GM12892 (cell line): ENCODE data around the gene VMP1.
"Not testable (repeated sequence)": the region's sequence is repeated elsewhere in the genome, so short reads cannot be mapped to it uniquely, and the experiment has no call there.

ENCODE experiments used
- POLR2A ChIP-seq: IDR thresholded peaks from 2 replicates; pipeline ENCODE4 v1.6.1; 2011; ENCODE audit warnings: low read depth, low read length, control low read depth
- POLR2AphosphoS5 ChIP-seq: IDR thresholded peaks from 2 replicates; pipeline ENCODE4 v1.6.1; 2011; ENCODE audit warnings: low read depth, low read length, control low read depth
- TAF1 ChIP-seq: IDR thresholded peaks from 2 replicates; pipeline ENCODE4 v1.6.1; 2011; ENCODE audit warnings: low read depth, mild to moderate bottlenecking, control low read depth, low read length, borderline replicate concordance

GRCh38 chr17:59758998-59759651, 51.7 kb downstream of the VMP1 start:
- TF ChIP-seq TAF1, POLR2A, POLR2AphosphoS5: not testable (repeated sequence)
